H1 (cell line): ENCODE data around the gene PSME2. TPM values are rescaled to one million over a fixed set of nuclear protein-coding genes. Genes with fewer than 3 reads are reported as not detected.

Source experiments
- CTCF ChIA-PET: fragments of 300-600 bp; sonication (Branson Sonifier 250); formaldehyde crosslinking; loops from one replicate; lab custom pipeline; 2021; ENCODE audit not compliant: partially characterized antibody; lab: Charles Lee
- POLR2A ChIA-PET: fragments of 300-600 bp; sonication (Branson Sonifier 250); formaldehyde crosslinking; loops from one replicate; lab custom pipeline; 2021; ENCODE audit warnings: inconsistent platforms; ENCODE audit not compliant: partially characterized antibody; lab: Charles Lee
- DNase-seq, 2 experiments: peaks; one replicate each; pipeline versions ENCODE4 v3.0.0 to v3.0.0-alpha.2; 2010 to 2022; ENCODE audit warnings: low spot score in 2 of 2, low read depth in 1 of 2, mixed read lengths in 1 of 2
- FAIRE-seq: peaks from 2 replicates; lab custom pipeline; 2011; peaks lifted over from hg19 to GRCh38; lab: Jason Lieb, UNC
- H2AFZ ChIP-seq: 2 replicates; pipeline ENCODE4 v1.8.1; 2012; ENCODE audit warnings: low read length, inconsistent platforms
- H2AK5ac ChIP-seq: 2 replicates; pipeline ENCODE4 v1.6.1; 2013; ENCODE audit warnings: low read depth, low read length
- H2BK120ac ChIP-seq: replicated peaks from 2 replicates; pipeline ENCODE3; 2013; ENCODE audit warnings: low read depth, low read length, inconsistent platforms
- H2BK12ac ChIP-seq: 2 replicates; pipeline ENCODE4 v1.6.1; 2013; ENCODE audit warnings: low read depth, low read length
- H2BK15ac ChIP-seq: 2 replicates; pipeline ENCODE4 v1.6.1; 2013; ENCODE audit warnings: low read length
- H2BK20ac ChIP-seq: 2 replicates; pipeline ENCODE4 v1.6.1; 2013; ENCODE audit warnings: low read length
- H2BK5ac ChIP-seq: 2 replicates; pipeline ENCODE4 v1.6.1; 2013; ENCODE audit warnings: low read depth, low read length
- H3K14ac ChIP-seq: 2 replicates; pipeline ENCODE4 v1.6.1; 2013; ENCODE audit warnings: inconsistent platforms; ENCODE audit not compliant: insufficient read length
- H3K18ac ChIP-seq: 2 replicates; pipeline ENCODE4 v1.6.1; 2013; ENCODE audit warnings: low read length; ENCODE audit errors: extremely low read depth
- H3K23ac ChIP-seq: 2 replicates; pipeline ENCODE4 v1.6.1; 2013; ENCODE audit warnings: inconsistent platforms; ENCODE audit not compliant: insufficient read length
- H3K23me2 ChIP-seq: 2 replicates; pipeline ENCODE4 v1.6.1; 2013; ENCODE audit warnings: low read depth, low read length
- H3K27ac ChIP-seq: 2 replicates; pipeline ENCODE4 v1.6.1; 2011; ENCODE audit warnings: low read depth, low read length, inconsistent platforms
- H3K27me3 ChIP-seq, 4 experiments: replicated peaks in 1 of 4; 1 replicate in 1 of 4; 2 replicates in 3 of 4; pipeline versions ENCODE4 v1.6.1 to v1.8.1; 2011 to 2013; ENCODE audit warnings: low read length in 3 of 4, mild to moderate bottlenecking in 3 of 4, inconsistent platforms in 2 of 4, mixed read lengths in 2 of 4, moderate library complexity in 1 of 4; ENCODE audit not compliant: control insufficient read depth in 3 of 4, insufficient read depth in 3 of 4; ENCODE audit errors: extremely low read depth in 1 of 4
- H3K36me3 ChIP-seq, 4 experiments: 2 replicates each; pipeline versions ENCODE4 v1.6.1 to v1.8.1; 2011 to 2013; ENCODE audit warnings: mild to moderate bottlenecking in 4 of 4, low read length in 3 of 4, moderate library complexity in 2 of 4, control low read depth in 1 of 4, inconsistent platforms in 1 of 4; ENCODE audit not compliant: insufficient read depth in 4 of 4, control insufficient read depth in 2 of 4
- H3K4ac ChIP-seq: replicated peaks from 2 replicates; pipeline ENCODE3; 2013; ENCODE audit warnings: low read length, low read depth, mixed read lengths, inconsistent platforms; ENCODE audit not compliant: insufficient read length
- H3K4me1 ChIP-seq, 4 experiments: replicated peaks in 1 of 4; 1 replicate in 1 of 4; 2 replicates in 3 of 4; pipeline versions ENCODE4 v1.6.1 to v1.8.1; 2011 to 2013; ENCODE audit warnings: low read length in 3 of 4, inconsistent platforms in 2 of 4, mixed read lengths in 1 of 4; ENCODE audit not compliant: insufficient read depth in 4 of 4, control insufficient read depth in 3 of 4
- H3K4me2 ChIP-seq, 2 experiments: 2 replicates each; pipeline versions ENCODE4 v1.6.1 to v1.8.1; 2011 to 2013; ENCODE audit warnings: low read depth in 2 of 2, low read length in 2 of 2, control low read depth in 1 of 2, inconsistent platforms in 1 of 2, mild to moderate bottlenecking in 1 of 2; ENCODE audit not compliant: insufficient read depth in 1 of 2
- H3K4me3 ChIP-seq, 4 experiments: fragments of 200-600, 300-600 bp in 1 of 4; sonication (generic), shearing (Covaris generic), sonication (Bioruptor Twin) in 1 of 4; 2 replicates each; pipeline versions ENCODE4 v1.5.1 to v1.8.1; 2011 to 2016; ENCODE audit warnings: low read length in 4 of 4, low read depth in 3 of 4, control low read depth in 2 of 4, inconsistent platforms in 2 of 4, mild to moderate bottlenecking in 2 of 4, mixed read lengths in 1 of 4, moderate library complexity in 1 of 4; ENCODE audit not compliant: insufficient read depth in 2 of 4; ENCODE audit errors: extremely low read depth in 1 of 4
- H3K56ac ChIP-seq: replicated peaks from 2 replicates; pipeline ENCODE3; 2013; ENCODE audit warnings: low read depth, mild to moderate bottlenecking, mixed read lengths, low read length, inconsistent platforms; ENCODE audit not compliant: insufficient read length
- H3K79me1 ChIP-seq: 2 replicates; pipeline ENCODE4 v1.6.1; 2013; ENCODE audit warnings: low read depth, low read length, control low read depth
- H3K79me2 ChIP-seq, 2 experiments: 2 replicates each; pipeline versions ENCODE4 v1.6.1 to v1.8.1; 2012 to 2013; ENCODE audit warnings: low read length in 2 of 2, mild to moderate bottlenecking in 2 of 2, inconsistent platforms in 1 of 2; ENCODE audit not compliant: insufficient read depth in 2 of 2, control insufficient read depth in 1 of 2
- H3K9ac ChIP-seq, 4 experiments: replicated peaks in 1 of 4; 1 replicate in 1 of 4; 2 replicates in 3 of 4; pipeline versions ENCODE4 v1.6.1 to v1.8.1; 2011 to 2013; ENCODE audit warnings: low read depth in 3 of 4, low read length in 3 of 4, control low read depth in 2 of 4, mild to moderate bottlenecking in 2 of 4, moderate library complexity in 2 of 4, inconsistent platforms in 1 of 4; ENCODE audit errors: extremely low read depth in 1 of 4
- H3K9me3 ChIP-seq, 2 experiments: 2 replicates each; pipeline versions ENCODE4 v1.6.1 to v1.8.1; 2012 to 2013; ENCODE audit warnings: mild to moderate bottlenecking in 2 of 2, moderate library complexity in 2 of 2, control low read depth in 1 of 2, inconsistent platforms in 1 of 2, low read depth in 1 of 2, low read length in 1 of 2, mixed read lengths in 1 of 2; ENCODE audit not compliant: insufficient read depth in 2 of 2
- H4K20me1 ChIP-seq, 2 experiments: replicated peaks in 1 of 2; 2 replicates each; pipeline versions ENCODE3 to v1.8.1; 2011 to 2013; ENCODE audit warnings: inconsistent platforms in 2 of 2, low read length in 2 of 2, mild to moderate bottlenecking in 1 of 2; ENCODE audit not compliant: insufficient read depth in 2 of 2, control insufficient read depth in 1 of 2
- H4K5ac ChIP-seq: 2 replicates; pipeline ENCODE4 v1.6.1; 2013; ENCODE audit warnings: low read length, low read depth, mixed read lengths, inconsistent platforms; ENCODE audit not compliant: insufficient read length
- H4K8ac ChIP-seq: 2 replicates; pipeline ENCODE4 v1.8.0; 2013; ENCODE audit warnings: mild to moderate bottlenecking, moderate library complexity, low read length, inconsistent platforms; ENCODE audit not compliant: insufficient read depth; ENCODE audit errors: extremely low read depth
- H4K91ac ChIP-seq: replicated peaks from 2 replicates; pipeline ENCODE3; 2013; ENCODE audit warnings: low read length, mixed read lengths, inconsistent platforms; ENCODE audit not compliant: insufficient read length
- BCL11A ChIP-seq, 2 experiments: IDR thresholded peaks; one replicate each; pipeline ENCODE4 v1.6.1; 2011; ENCODE audit warnings: low read depth in 2 of 2, low read length in 2 of 2, mild to moderate bottlenecking in 2 of 2
- BRCA1 ChIP-seq: IDR thresholded peaks from 2 replicates; pipeline ENCODE4 v1.6.1; 2012; ENCODE audit warnings: low read depth, low read length, improper control_type of control experiment
- EZH2 ChIP-seq: fragments of 200-600 bp; sonication (generic); IDR thresholded peaks from 2 replicates; pipeline ENCODE4 v1.7.1; 2012; ENCODE audit warnings: low read depth, mild to moderate bottlenecking, moderate library complexity, low read length, inconsistent platforms; ENCODE audit not compliant: severe bottlenecking
- FOSL1 ChIP-seq: IDR thresholded peaks from 2 replicates; pipeline ENCODE4 v1.6.1; 2011; ENCODE audit warnings: mild to moderate bottlenecking, low read depth, low read length, moderate library complexity; ENCODE audit not compliant: insufficient read depth
- HDAC2 ChIP-seq, 2 experiments: fragments of 300-600 bp in 1 of 2; sonication (generic) in 1 of 2; IDR thresholded peaks; 2 replicates each; pipeline ENCODE4 v1.6.1; 2011 to 2012; ENCODE audit warnings: low read depth in 2 of 2, low read length in 2 of 2, mild to moderate bottlenecking in 2 of 2, moderate library complexity in 2 of 2, borderline replicate concordance in 1 of 2, inconsistent platforms in 1 of 2
- KDM1A ChIP-seq: fragments of 200-600, 300-600 bp; sonication (generic); IDR thresholded peaks from 2 replicates; pipeline ENCODE4 v1.7.1; 2016; ENCODE audit warnings: mild to moderate bottlenecking, low read length, borderline replicate concordance
- POLR2A ChIP-seq, 2 experiments: IDR thresholded peaks; 1 replicate in 1 of 2; 2 replicates in 1 of 2; pipeline ENCODE4 v1.6.1; 2011; ENCODE audit warnings: low read depth in 2 of 2, low read length in 2 of 2, mild to moderate bottlenecking in 2 of 2; ENCODE audit errors: control extremely low read depth in 1 of 2
- RAD21 ChIP-seq, 2 experiments: IDR thresholded peaks in 1 of 2; conservative IDR thresholded peaks in 1 of 2; 2 replicates each; pipeline ENCODE4 v1.6.1; 2011; ENCODE audit warnings: low read depth in 2 of 2, low read length in 2 of 2, improper control_type of control experiment in 1 of 2, inconsistent platforms in 1 of 2, mild to moderate bottlenecking in 1 of 2, moderate library complexity in 1 of 2
- RFX5 ChIP-seq: IDR thresholded peaks from 2 replicates; pipeline ENCODE4 v1.6.1; 2011; ENCODE audit warnings: low read depth, low read length, improper control_type of control experiment, borderline replicate concordance
- SRF ChIP-seq: IDR thresholded peaks from 2 replicates; pipeline ENCODE4 v1.6.1; 2011; ENCODE audit warnings: mild to moderate bottlenecking, low read depth, low read length, moderate library complexity
- TAF7 ChIP-seq: optimal IDR thresholded peaks from 2 replicates; pipeline ENCODE3; 2011; ENCODE audit warnings: low read depth, mild to moderate bottlenecking, inconsistent platforms, low read length, moderate library complexity, borderline replicate concordance
- whole genome bisulfite sequencing, 2 experiments: shearing (Covaris generic) in 1 of 2; methylation state at CpG; one replicate each; pipeline versions ENCODE4 v1.1.6 to v1.1.7; 2013 to 2015; ENCODE audit warnings: low lambda C conversion rate in 2 of 2, mixed read lengths in 2 of 2, inconsistent platforms in 1 of 2, low coverage in 1 of 2, missing lambda C conversion rate in 1 of 2; ENCODE audit not compliant: insufficient replicate concordance in 2 of 2, insufficient coverage in 1 of 2, insufficient read length in 1 of 2; ENCODE audit errors: extremely low coverage in 1 of 2, missing lambda C conversion rate in 1 of 2; 5-methylcytosine and 5-hydroxymethylcytosine counted together
- polyA plus RNA-seq, 7 experiments: library from polyadenylated mRNA; depleted of rRNA in 3 of 7; stranded (reverse) in 5 of 7; unstranded in 2 of 7; fragments of >200 nt in 5 of 7; fragments of 200-250 nt in 2 of 7; gene quantifications; 1 replicate in 5 of 7; 2 replicates in 1 of 7; 4 replicates in 1 of 7; pipeline versions ENCODE4 v1.2.1 to v1.2.3, GENCODE V29; 2011 to 2013; ENCODE audit warnings: missing spikeins in 2 of 7, mixed read lengths in 2 of 7
- total RNA-seq: library from RNA; stranded (reverse); fragmentation: NEBNext Ultra II Directional; extraction: Animal tissue kit (Norgen Biotek cat#: 25700); gene quantifications from 2 replicates; pipeline ENCODE4 v1.2.1, GENCODE V29; 2021

Gene PSME2
- total and polyA plus RNA-seq, 2 of the 8 experiments (the other 6 are each of a cell fraction or from before 2014, with no cell fraction given), result 71.8 to 111 TPM

DNA sequence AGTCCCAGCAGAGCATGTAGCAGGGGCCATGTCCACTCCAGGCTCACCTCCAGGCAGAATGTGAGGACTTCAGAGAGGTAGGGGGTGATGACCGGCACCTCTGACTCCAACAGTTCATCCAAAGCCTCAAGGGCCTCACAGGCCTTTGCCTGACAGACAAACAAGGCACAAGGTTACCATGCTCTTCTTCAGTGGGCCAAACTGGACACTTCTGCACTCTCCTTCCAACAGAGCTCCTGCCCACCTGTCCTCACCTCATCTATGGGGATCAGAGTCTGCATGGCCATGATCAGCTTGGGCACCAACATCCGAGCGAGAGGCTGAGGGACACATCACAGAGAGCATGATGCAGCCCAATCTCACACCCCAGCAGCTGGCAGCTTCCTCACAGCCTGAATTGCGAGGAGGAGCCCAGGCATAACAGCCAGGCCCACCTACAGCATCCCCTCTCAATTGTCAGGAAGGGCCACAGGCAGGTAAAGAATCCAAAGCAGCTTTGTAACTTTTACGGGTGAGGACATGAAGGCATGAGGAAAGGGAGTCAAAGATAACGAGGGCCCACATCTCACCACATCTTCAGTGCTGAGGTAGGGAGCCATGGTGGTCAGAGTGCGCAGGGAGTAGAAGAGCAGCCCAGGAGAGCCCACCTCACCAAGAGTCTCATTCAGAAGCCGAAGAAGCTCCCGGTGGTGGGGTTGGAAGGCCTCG is 40.6 kb upstream of the PSME2 start:
- DNase-seq, result no peak
- Histone ChIP-seq H3K79me1 (peaks cover 14% of the 10 kb centered on the region), H3K56ac (no peak overlapping the region), H2BK5ac (no peak overlapping the region), H3K36me3 (peaks cover 14 to 50% (median 40%) of the 10 kb centered on the region in 4 experiments; a peak in 7 of 8 replicates), H3K79me2 (peaks cover 0 to 13% of the 10 kb centered on the region in 2 experiments; a peak in 2 of 4 replicates), H4K5ac (no peak overlapping the region), H3K14ac (no peak overlapping the region), H3K4me1 (peaks cover 0 to 7% (median 4%) of the 10 kb centered on the region in 4 experiments; a peak in 6 of 7 replicates), H3K23me2 (peaks cover 5% of the 10 kb centered on the region), H3K4me3 (no peak overlapping the region), H2BK15ac (no peak overlapping the region), H2BK20ac (no peak overlapping the region), H4K8ac (no peak overlapping the region; the same call in 1 of the 2 replicates), H3K4me2 (peak overlapping the region in 1 of 2 experiments; percentile 70; a peak in 1 of 4 replicates), H3K23ac (no peak overlapping the region), H2BK12ac (no peak overlapping the region), H3K27ac (no peak overlapping the region), H3K9ac (no peak overlapping the region), H3K9me3 (no peaks in the 10 kb centered on the region), H4K20me1 (peaks cover 0 to 16% of the 10 kb centered on the region in 2 experiments), H3K4ac (no peak overlapping the region), H3K27me3 (no peaks in the 10 kb centered on the region), H3K18ac (no peak overlapping the region), H2AFZ (no peak overlapping the region), H2BK120ac (no peak overlapping the region), H4K91ac (no peak overlapping the region), H2AK5ac (no peak overlapping the region; the same call in 1 of the 2 replicates)
- 90% methylated on average over 10 of the region's 10 CpGs; no CpG with 5 or more reads in 1 of the 2 experiments for WGBS, 2 experiments
- FAIRE-seq, result no peak
- POLR2A ChIA-PET, result interaction anchor here (0.6 to 9.3 kb wide), 11 partner anchors 8 to 129 kb away, joined by 3 to 158 read pairs (median 4); partner anchors contain the start of genes CHMP4A, IRF9, PCK2 and PSME2
- CTCF ChIA-PET, result interaction anchor here (0.7 to 4.1 kb wide), 6 partner anchors 26 to 145 kb away, joined by 3 to 16 read pairs (median 4); partner anchors contain the start of genes DCAF11, IRF9, NRL and RNF31
- no peak for TF ChIP-seq HDAC2 (IDR thresholded peaks at IDR 0.05; ENCODE audit: borderline replicate concordance in 1 of 2, low read depth in 2 of 2, low read length in 2 of 2)
- no peak for TF ChIP-seq SRF
- TF ChIP-seq KDM1A, result no peak
- no peak for TF ChIP-seq TAF7
- no peak for TF ChIP-seq BCL11A (IDR thresholded peaks at IDR 0.05; ENCODE audit: low read depth in 2 of 2, low read length in 2 of 2)
- TF ChIP-seq POLR2A (IDR thresholded peaks at IDR 0.05; ENCODE audit: control extremely low read depth in 1 of 2, low read depth in 2 of 2, low read length in 2 of 2), result no peak
- TF ChIP-seq BRCA1, result no peak
- no peak for TF ChIP-seq RAD21 (IDR thresholded peaks at IDR 0.05 in 1 of 2, conservative IDR thresholded peaks at IDR 0.05 in 1 of 2; ENCODE audit: low read depth in 2 of 2, low read length in 2 of 2)
- TF ChIP-seq FOSL1, result no peak
- TF ChIP-seq EZH2, result no peak
- no peak for TF ChIP-seq RFX5
